Measurements from ENCODE around the gene KRTAP5-10.
"Not testable (repeated sequence)": the region's sequence is repeated elsewhere in the genome, so short reads cannot be mapped to it uniquely, and the experiment has no call there.

GRCh38 chr11:71579513-71579912, 14.2 kb downstream of the KRTAP5-10 start:
- not testable (repeated sequence) for TF ChIP-seq CTCF (conservative IDR thresholded peaks at IDR 0.05 in 1 of 2, IDR thresholded peaks at IDR 0.05 in 1 of 2; ENCODE audit: low read depth in 1 of 2, low read length in 2 of 2); EZH2 (IDR thresholded peaks at IDR 0.05; ENCODE audit: low read length, missing control alignments)

All from fibroblast of lung (primary cell).